ENCODE results near the gene MUC5AC. TPM values are rescaled to one million over a fixed set of nuclear protein-coding genes. Genes with fewer than 3 reads are reported as not detected.

Gene MUC5AC
- total RNA-seq, 6 experiments from 2014 or later: not detected

- Mint-ChIP-seq H3K9me3 (peaks cover 5% of the 10 kb centered on the region; the same call in 1 of the 2 replicates), H3K27me3 (ENCODE audit: insufficient read depth) (peaks cover 13% of the 10 kb centered on the region), H3K4me1 (ENCODE audit: low read depth) (no peaks in the 10 kb centered on the region), H3K4me3 (no peak overlapping the region), H3K36me3 (ENCODE audit: low read depth) (no peaks in the 10 kb centered on the region; the same call in 1 of the 2 replicates), H3K27ac (no peak overlapping the region)
- TF ChIP-seq, protein P1, sequence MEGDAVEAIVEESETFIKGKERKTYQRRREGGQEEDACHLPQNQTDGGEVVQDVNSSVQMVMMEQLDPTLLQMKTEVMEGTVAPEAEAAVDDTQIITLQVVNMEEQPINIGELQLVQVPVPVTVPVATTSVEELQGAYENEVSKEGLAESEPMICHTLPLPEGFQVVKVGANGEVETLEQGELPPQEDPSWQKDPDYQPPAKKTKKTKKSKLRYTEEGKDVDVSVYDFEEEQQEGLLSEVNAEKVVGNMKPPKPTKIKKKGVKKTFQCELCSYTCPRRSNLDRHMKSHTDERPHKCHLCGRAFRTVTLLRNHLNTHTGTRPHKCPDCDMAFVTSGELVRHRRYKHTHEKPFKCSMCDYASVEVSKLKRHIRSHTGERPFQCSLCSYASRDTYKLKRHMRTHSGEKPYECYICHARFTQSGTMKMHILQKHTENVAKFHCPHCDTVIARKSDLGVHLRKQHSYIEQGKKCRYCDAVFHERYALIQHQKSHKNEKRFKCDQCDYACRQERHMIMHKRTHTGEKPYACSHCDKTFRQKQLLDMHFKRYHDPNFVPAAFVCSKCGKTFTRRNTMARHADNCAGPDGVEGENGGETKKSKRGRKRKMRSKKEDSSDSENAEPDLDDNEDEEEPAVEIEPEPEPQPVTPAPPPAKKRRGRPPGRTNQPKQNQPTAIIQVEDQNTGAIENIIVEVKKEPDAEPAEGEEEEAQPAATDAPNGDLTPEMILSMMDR (IDR thresholded peaks at IDR 0.05): no peak
- no peak for DNase-seq
Measured at GRCh38 chr11:1217151-1217550, 59.4 kb downstream of the MUC5AC start.

DNA sequence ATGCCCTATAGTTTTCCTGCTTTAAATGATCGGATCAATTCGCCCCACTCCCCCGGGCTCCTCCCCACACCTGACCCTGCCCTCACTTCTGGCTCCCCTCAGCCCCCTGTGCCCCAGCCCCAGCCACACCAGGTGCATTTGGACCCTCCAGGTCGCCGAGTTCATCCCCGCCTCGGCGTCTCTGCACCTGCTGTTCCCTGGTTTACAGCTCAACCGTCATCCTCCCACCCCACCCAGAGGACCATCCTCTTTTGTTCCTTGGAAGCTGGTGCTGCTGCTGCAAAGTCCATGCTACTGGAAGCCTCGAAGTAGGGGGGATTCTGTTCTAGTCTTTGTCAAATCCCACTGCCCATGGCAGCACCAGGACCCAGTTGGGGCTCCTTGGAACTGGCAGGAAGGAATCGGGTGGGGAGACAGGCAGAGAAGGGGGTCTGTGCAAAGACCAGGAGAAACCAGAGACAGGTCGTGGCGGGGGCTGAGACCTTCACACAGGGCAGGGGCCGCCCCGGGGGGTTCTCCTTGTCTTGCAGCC, 60.6 kb downstream of the MUC5AC start:
- Mint-ChIP-seq H3K27me3 (ENCODE audit: insufficient read depth) (peaks cover 14% of the 10 kb centered on the region), H3K4me3 (no peak overlapping the region), H3K4me1 (ENCODE audit: low read depth) (no peaks in the 10 kb centered on the region), H3K9me3 (no peaks in the 10 kb centered on the region; the same call in 1 of the 2 replicates), H3K36me3 (ENCODE audit: low read depth) (no peaks in the 10 kb centered on the region), H3K27ac (no peak overlapping the region)
- no peak for DNase-seq
- TF ChIP-seq, protein P1 (IDR thresholded peaks at IDR 0.05): no peak

DNA sequence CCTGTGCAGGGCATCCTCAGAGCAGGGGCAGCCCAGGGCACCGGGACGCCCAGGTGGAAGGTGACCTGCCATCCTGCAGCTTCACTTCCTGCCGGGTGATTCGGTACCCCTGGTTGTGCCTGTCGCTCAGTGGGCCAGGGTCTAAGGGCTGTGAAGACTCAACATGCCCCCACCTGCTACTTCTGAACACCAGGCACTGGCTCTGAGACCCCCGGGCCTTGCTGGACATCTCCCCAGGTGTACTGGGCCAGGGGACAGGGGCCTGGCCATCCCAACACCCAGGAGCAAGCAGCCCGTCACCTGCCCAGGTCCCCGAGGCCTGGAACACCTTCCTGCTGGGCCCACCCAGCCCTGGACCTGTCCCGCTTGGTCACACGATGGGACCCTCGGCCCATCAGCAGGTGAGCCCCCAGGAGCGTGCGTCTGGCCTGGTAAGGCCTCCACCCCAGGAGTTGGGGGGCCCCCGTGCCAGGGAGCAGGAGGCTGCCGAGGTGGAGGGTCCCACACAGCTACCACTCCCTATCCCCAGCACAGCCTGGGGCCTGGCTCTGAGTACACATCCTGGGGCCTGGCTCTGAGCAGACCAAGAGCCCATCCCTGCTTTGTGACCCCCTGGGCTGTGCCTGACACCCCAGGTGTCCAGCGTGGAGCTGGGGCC, 61.2 kb downstream of the MUC5AC start:
- DNase-seq: no peak
- Mint-ChIP-seq H3K4me3 (no peak overlapping the region), H3K36me3 (ENCODE audit: low read depth) (no peaks in the 10 kb centered on the region), H3K4me1 (ENCODE audit: low read depth) (no peaks in the 10 kb centered on the region), H3K27me3 (ENCODE audit: insufficient read depth) (peaks cover 15% of the 10 kb centered on the region), H3K27ac (no peak overlapping the region), H3K9me3 (no peaks in the 10 kb centered on the region; the same call in 1 of the 2 replicates)
- TF ChIP-seq, protein P1 (IDR thresholded peaks at IDR 0.05): no peak

- H3K9me3 Mint-ChIP-seq: no peaks in the 10 kb centered on the region; the same call in 1 of the 2 replicates
- TF ChIP-seq, protein P1 (IDR thresholded peaks at IDR 0.05): no peak
- no peaks in the 10 kb centered on the region for H3K36me3 Mint-ChIP-seq (ENCODE audit: low read depth)
- H3K27ac Mint-ChIP-seq: no peak overlapping the region
- no peak overlapping the region for H3K4me3 Mint-ChIP-seq
- DNase-seq: no peak
- peaks cover 17% of the 10 kb centered on the region for H3K27me3 Mint-ChIP-seq (ENCODE audit: insufficient read depth)
- no peaks in the 10 kb centered on the region for H3K4me1 Mint-ChIP-seq (ENCODE audit: low read depth)
Measured at GRCh38 chr11:1219446-1219833, 61.7 kb downstream of the MUC5AC start.

GRCh38 chr11:1219834-1220815, 62.4 kb downstream of the MUC5AC start:
- peaks cover 17% of the 10 kb centered on the region for H3K27me3 Mint-ChIP-seq (ENCODE audit: insufficient read depth)
- H3K36me3 Mint-ChIP-seq (ENCODE audit: low read depth): no peaks in the 10 kb centered on the region
- no peaks in the 10 kb centered on the region for H3K4me1 Mint-ChIP-seq (ENCODE audit: low read depth)
- DNase-seq: no peak
- H3K27ac Mint-ChIP-seq: no peak overlapping the region
- H3K4me3 Mint-ChIP-seq: no peak overlapping the region
- H3K9me3 Mint-ChIP-seq: no peaks in the 10 kb centered on the region; the same call in 1 of the 2 replicates
- TF ChIP-seq, protein P1 (IDR thresholded peaks at IDR 0.05): no peak

Measured in HFFc6 (cell line).